PC-3 (cell line): Measurements from ENCODE around the gene MED13L.

Experiments used
- CTCF ChIP-seq: fragments of 300-600 bp; sonication (generic); conservative IDR thresholded peaks from 2 replicates; pipeline ENCODE4 v1.5.1; 2017; ENCODE audit warnings: antibody characterized with exemption, low read depth, mild to moderate bottlenecking, low read length
- EZH2 ChIP-seq: fragments of 300-600 bp; sonication (generic); IDR thresholded peaks from one replicate; pipeline ENCODE4 v1.6.1; 2017; ENCODE audit warnings: antibody characterized with exemption, mild to moderate bottlenecking, low read length; ENCODE audit not compliant: unreplicated experiment

DNA sequence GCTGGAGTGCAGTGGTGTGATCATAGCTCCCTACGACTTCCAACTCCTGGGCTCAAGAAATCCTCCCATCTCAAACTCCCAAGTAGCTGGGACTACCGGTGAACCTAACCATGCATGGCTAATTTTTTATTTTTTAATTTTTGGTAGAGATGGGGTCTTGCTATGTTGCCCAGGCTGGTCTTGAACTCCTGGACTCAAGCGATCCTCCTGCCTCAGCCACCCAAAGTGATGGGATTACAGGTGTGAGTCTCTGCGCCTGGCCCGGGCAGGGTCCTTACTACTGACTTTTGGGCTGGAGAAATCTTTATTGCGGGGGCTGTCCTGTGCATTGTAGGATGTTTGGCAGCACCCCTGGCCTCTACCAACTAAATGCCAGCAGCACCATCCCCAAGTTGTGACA, 44.4 kb upstream of the MED13L start:
- TF ChIP-seq CTCF (no peak), EZH2 (no peak)
